GM21528 (cell line): ENCODE data around the gene PLPP3.

Experiments
- ATAC-seq: cut with Tn5 transposase; IDR thresholded peaks from one replicate; pipeline ENCODE4 v1.9.1; 2021; ENCODE audit warnings: mild to moderate bottlenecking, moderate library complexity; ENCODE audit not compliant: unreplicated experiment, low FRiP score

The PLPP3 gene

GRCh38 chr1:56505792-56506743, 73.3 kb downstream of the PLPP3 start:
- no peak for ATAC-seq

GRCh38 chr1:56502700-56503245, 76.6 kb downstream of the PLPP3 start:
- no peak for ATAC-seq

DNA sequence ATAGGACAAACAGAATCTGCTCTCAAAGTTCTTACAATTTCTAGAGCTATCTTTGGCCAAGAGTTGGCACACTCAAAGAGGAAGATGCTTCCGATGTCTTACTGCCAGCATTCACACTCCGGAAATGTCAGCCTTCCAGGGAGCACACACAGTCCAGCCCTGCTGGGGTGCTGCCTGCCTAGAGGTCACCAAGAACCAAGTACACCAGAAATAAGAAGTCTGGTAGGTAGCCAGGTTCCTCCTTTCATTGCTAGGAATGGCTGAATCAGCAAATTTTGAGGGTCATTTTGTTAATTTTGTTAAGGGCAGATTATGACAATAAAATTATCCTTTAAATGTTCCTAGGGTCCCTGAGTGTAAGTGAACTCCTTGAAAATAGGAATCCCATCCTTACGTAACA, 77.5 kb downstream of the PLPP3 start:
- ATAC-seq, result no peak

DNA sequence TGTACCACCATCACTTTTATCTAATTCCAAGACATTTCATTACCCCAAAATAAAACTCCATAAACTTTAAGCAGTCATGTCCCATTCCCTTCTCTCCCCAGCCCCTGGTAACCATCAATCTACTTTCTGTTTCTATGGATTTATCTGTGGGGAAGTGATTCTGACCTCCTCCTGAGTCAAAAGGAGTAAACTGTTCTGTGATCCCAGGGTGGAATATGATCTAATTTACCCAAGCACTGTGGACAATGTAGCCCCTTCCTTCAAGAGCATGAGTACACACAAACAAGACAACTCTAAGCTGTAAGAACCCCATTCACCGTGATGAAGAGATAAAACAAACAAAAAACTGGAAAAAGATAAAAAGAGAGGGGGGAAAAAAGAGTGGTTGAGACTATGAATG, 77.9 kb downstream of the PLPP3 start:
- no peak for ATAC-seq

DNA sequence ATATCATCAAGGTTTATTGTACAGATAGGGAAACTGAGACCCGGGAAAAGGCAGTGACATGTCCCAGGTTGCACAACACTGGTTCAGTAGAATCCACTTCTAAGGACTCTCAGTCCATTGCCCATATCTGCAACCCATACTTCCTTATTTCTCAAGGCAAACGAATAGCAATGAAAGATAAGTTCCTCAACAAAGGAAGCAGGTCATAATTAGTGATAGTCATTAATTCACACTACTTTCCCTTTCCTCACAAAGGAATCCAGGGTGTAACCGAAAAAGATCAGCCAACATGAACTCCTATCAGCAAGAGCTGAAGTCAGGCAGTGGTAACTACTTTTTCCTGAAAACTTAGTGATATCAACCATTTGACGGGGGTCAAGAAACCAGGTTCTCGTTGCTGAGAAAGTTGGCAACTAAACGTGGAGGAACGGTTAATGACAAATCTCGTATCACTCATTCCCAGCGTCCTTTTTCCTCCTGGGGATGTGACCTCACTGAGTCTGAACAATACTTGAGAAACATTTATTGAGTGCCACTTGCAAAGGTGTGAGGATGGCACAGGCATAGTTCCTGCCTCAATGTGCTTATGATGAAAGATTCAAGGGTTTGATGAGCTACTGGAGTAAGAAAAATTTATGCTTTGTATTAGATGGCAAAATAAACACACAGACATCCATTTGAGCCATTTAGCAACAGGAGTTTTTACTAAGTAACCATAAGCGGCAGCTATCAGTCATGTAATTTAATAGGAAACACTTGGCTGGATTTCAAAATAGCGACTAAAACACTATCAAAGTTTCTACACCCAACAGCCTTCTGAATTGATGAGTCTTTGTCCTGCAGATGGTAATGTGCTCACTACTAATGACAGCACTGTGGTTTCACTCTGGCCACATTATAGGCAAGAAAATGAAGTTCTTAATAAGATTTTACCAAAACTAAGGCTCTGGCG, 82.3 kb downstream of the PLPP3 start:
- no peak for ATAC-seq

DNA sequence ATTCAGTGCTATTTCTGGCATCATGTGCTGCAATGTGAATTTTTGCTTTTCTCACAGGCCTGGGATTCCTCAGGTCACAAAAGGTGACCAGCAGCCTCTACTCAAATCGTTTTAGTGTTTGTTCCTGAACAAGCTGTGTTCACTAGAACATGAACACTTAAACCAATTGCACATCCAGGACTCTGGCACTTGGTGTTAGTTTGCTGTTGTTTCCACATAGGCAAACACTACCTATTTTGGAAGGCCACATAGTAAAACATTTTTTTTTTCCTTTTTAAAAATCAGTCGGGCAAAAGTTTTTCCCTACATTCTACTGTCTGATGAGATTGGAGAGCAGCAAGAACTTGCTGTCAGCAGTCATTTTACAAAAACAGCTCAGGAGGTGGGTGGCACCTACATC, 83.2 kb downstream of the PLPP3 start:
- ATAC-seq, result no peak

DNA sequence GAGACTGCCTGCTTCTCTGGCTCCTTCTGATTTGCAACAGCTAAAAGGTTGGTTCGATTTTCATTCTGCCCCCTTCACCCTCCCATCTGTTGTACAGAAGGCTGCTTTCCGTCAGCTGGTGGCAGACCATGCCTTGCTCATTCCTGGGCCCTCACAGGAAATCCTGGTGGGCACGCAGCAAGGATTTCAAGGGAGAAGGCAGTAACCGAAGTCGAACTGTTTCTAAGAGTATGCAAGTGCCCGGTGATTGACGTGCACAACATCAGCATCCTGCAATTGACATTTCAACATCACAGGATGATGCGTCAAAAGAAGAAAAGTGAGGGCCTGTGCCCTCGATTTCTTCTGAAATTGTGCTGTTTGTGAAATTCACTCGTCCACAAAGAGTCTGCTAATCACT, 83.8 kb downstream of the PLPP3 start:
- ATAC-seq, result no peak

GRCh38 chr1:56494306-56494705, 85.1 kb downstream of the PLPP3 start:
- no peak for ATAC-seq

- no peak for ATAC-seq
Measured at GRCh38 chr1:56493826-56494225, 85.5 kb downstream of the PLPP3 start.

DNA sequence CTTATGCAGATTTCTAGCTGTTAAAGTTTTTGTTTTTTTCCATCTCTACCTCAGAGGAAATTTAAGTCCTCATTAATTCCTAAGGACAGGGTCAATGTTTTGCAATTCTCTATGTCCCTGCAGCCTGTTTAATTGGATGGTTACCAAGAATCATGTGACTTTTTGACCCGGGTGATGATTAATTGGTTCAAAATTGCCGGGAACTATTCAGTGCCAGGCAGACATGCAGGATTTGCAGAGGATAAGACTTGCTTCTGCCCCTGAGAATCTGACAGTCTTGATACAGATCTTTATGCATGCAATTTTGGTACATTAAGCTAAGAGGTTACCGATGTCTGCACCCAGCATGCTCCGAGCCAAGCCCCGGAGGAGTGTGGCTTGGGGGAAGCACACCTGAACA, 87.9 kb downstream of the PLPP3 start:
- no peak for ATAC-seq

DNA sequence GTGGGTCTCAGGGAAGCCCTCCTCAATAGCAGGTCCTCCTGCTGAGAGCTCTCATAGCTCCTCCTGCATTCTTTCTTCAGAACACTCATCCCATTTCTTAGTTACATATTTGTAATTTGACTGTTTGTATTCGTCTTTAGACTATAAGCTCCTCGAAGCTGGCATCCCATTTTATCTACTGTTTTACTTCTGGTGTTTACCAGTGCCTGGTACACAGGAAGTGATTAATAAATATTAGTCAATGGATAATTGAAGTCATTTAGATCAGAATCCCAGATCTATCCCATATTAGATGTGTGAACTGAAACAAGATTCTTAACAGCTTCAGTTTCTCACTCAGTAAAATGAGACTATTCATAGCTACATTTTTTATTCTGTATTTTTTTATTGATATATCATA, 88.7 kb downstream of the PLPP3 start:
- ATAC-seq, result no peak

DNA sequence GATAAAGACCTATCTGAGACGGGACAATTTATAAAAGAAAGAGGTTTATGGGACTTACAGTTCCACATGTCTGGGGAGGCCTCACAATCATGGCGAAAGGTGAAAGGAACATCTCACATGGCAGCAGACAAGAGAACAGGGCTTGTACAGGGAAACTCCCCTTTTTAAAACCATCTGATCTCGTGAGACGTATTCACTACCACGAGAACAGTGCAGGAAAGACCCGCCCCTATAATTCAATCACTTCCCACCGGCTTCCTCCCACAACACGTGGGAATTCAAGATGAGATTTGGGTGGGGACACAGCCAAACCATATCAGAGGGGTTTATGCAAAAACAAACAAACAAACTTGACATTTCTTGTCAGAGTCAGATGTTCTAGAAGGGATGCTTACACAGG, 89.7 kb downstream of the PLPP3 start:
- ATAC-seq, result no peak

- ATAC-seq, result no peak
Measured at GRCh38 chr1:56484695-56485094, 94.7 kb downstream of the PLPP3 start.

GRCh38 chr1:56483104-56483503, 96.3 kb downstream of the PLPP3 start:
- no peak for ATAC-seq

DNA sequence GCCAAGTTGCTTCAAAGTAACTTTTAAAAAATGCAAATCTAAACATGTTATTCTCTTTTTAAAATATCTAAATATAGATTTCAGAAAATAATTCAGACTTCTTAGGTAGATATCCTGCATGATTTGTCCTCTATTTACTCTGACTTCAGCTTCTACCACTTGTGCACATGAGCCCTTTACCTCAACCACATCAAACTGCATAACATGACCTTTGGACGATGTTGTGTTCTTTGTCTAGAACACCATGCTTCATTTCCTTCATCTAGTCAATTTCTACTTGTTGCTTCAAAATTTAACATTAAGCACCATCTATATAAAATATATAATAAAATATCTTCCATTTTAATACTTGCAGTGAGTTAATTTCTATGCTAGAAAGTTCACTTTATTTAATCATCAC, 96.9 kb downstream of the PLPP3 start:
- no peak for ATAC-seq

DNA sequence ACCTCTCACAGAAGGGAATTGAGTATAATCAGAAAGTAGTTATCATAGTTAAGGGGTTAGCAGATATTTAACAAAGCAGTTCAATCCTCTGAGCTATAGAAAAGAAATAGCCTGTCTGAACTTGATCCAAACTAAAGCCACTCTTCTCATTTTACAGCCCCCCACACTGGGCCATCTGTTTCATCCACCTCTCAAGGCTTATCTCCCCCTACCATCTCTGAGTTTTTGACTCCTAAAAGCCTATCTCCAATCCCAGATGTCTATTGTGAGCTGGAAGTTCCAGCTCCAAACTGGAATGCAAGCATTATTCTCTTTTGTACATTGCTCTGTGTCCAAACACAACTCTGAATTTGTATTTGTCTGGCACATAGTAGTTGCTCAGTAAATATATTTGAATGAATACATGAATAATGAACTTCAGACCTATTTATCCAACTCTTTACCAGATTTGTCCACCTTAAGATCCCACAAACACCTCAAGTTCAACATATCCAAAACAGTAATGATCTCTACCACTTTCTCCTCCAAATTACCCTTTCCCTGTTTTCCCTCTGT, 98.1 kb downstream of the PLPP3 start:
- no peak for ATAC-seq

DNA sequence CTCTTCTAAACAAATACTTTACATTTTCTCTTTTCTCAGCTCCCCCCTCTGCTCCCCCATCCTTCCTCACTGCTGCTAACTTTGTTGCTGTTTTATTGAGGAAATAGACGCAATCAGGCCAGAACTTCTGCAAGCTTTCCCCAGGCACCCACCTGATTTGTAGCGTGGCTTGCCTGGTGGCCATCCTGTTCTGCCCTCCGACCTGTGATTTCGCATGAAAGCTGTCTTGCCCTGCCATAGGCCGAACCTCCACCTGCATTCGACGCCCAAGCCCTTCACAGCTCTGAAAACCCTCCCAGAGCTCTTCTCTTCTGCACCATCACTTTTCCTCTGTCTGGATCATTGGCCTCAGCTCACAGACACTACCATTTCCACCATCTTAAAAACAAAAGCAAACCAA, 100.6 kb downstream of the PLPP3 start:
- no peak for ATAC-seq

DNA sequence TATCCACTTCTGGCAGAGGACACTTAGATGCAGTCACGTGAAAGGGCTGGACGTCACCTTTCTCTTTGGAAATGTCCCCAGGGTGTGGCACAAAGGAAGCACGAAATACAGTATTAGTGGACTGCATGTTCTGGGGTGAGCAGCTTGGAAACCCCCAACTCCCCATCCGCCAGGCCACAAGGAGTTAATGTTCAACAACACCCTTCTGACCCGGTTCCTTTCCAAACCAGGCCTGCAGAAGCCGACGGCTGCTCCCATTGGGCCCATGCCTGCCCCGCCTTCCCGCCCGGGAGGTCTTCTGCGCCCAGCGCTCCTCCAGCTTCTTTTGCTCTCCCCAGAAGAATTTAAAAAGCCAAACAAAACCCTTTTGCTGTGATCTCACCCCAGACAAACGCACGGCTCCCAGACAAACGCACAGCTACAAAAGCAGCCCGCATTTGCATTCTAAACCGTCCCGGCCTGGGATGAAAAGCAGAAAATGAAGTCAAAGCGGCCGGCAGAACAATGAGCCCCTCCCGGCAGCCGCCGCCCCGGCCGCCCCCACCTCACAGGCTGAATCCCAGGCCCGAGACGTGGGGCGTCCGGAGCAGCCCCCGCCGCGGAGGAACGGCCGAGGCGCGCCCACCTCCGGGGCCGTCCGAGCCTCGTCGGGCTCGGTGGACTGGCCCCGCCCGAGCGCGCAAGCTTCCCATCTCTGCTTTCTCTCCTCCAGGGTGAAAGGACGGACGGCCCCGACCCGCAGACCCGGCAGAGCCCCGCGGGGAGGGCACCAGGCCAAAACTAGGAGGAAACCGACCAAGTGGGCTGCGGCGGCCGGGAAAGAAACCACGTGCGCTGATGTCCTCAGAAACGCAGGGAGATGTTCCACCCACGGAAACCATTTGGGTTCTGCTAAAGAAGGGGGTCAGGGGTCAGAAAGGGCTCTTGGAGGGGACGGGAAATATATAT, 101.9 kb downstream of the PLPP3 start:
- ATAC-seq, result no peak

GRCh38 chr1:56473582-56474270, 105.6 kb downstream of the PLPP3 start:
- ATAC-seq, result no peak
